ENCODE results near the gene GBP1. TPM values are rescaled to one million over a fixed set of nuclear protein-coding genes. Genes with fewer than 3 reads are reported as not detected.

GBP1 gene
- total and polyA plus RNA-seq, 9 donors, result 15.2 to 41.7 (median 20.8) TPM

DNA sequence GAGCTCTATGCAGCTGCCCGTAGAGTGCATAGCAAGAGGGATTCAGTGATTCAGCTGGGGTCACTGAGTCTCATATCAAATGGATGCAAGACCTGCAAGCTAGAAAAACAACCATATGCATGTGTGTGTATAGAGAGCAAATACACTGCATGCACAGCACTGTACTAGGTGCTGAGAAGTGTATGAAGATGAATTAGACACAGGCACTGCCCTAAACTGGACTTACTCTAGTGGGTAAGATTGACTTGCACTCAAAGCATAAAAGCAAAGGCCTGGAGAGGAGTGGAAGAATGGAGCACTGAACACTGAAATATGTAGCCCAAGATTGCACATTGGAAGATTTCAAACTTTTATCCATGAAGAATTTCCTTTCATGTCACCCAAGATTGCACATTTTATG, 5.5 kb upstream of the GBP1 start:
- TF ChIP-seq POLR2A (IDR thresholded peaks at IDR 0.05), result no peak
- no peak for TF ChIP-seq CTCF (IDR thresholded peaks at IDR 0.05)
- TF ChIP-seq EP300 (IDR thresholded peaks at IDR 0.05), result no peak
- DNase-seq, result no peak

GRCh38 chr1:89069951-89070350, 4.9 kb upstream of the GBP1 start:
- TF ChIP-seq CTCF (IDR thresholded peaks at IDR 0.05) (no peak), POLR2A (IDR thresholded peaks at IDR 0.05) (no peak), EP300 (IDR thresholded peaks at IDR 0.05) (no peak)
- Histone ChIP-seq H3K27me3 (no peaks in the 10 kb centered on the region), H3K9me3 (no peaks in the 10 kb centered on the region), H3K4me3 (peak overlapping the region; percentile 31), H3K27ac (peak overlapping the region in 1 of 2 donors; percentile 53), H3K4me1 (ENCODE audit: insufficient read depth) (peaks cover 4% of the 10 kb centered on the region), H3K36me3 (no peaks in the 10 kb centered on the region)
- 28 to 41% (median 35%) methylated on average over 2 of the region's 2 CpGs for WGBS, 3 donors
- intact Hi-C loops (cut with DNase I), result loop anchor here in 1 of 4 donors (10.0 kb wide), 1 partner anchor 65 kb away; no protein-coding TSS in a partner anchor
- no peak for DNase-seq

More for the DNA sequence above, 5.5 kb upstream of the GBP1 start:
- WGBS, 3 donors, result 67 to 76% (median 74%) methylated on average over 1 of the region's 1 CpG
- H3K27me3 ChIP-seq, result no peaks in the 10 kb centered on the region
- no peaks in the 10 kb centered on the region for H3K36me3 ChIP-seq
- intact Hi-C loops (cut with DNase I), result loop anchor here in 1 of 4 donors (10.0 kb wide), 1 partner anchor 64 kb away; no protein-coding TSS in a partner anchor
- peak overlapping the region in 1 of 2 donors; percentile 53 for H3K27ac ChIP-seq
- peak overlapping the region; percentile 31 for H3K4me3 ChIP-seq
- H3K9me3 ChIP-seq, result no peaks in the 10 kb centered on the region
- H3K4me1 ChIP-seq (ENCODE audit: insufficient read depth), result peaks cover 4% of the 10 kb centered on the region

GRCh38 chr1:89068291-89068690, 3.3 kb upstream of the GBP1 start:
- Histone ChIP-seq H3K9me3 (no peaks in the 10 kb centered on the region), H3K4me3 (no peak overlapping the region), H3K4me1 (ENCODE audit: insufficient read depth) (peaks cover 4% of the 10 kb centered on the region), H3K27ac (peak overlapping the region in 1 of 2 donors; percentile 8), H3K27me3 (no peaks in the 10 kb centered on the region), H3K36me3 (no peaks in the 10 kb centered on the region)
- intact Hi-C loops (cut with DNase I), result no loop called here
- TF ChIP-seq CTCF (IDR thresholded peaks at IDR 0.05), result no peak
- TF ChIP-seq EP300 (IDR thresholded peaks at IDR 0.05), result no peak
- no peak for TF ChIP-seq POLR2A (IDR thresholded peaks at IDR 0.05)
- no peak for DNase-seq

DNA sequence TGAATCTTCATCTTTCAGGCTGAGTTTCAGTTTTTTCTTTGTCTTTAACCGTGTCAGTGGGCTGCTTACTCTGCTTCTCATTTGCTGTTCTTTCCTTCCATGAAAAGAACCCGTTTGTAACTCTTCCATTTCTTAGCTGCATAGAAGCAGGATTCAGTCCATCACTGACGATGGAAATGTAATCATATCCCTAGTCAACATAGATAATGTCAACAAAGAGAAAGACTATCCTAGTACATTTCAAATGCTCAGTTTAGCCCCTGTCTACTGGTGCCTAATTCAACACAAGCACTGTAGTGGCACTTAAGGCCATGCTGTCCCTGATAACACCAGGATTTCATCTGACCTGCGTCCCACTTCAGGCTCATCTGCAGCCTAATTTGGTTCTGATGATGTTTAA, 376 bp downstream of the GBP1 start:
- TF ChIP-seq CTCF (IDR thresholded peaks at IDR 0.05), result no peak
- TF ChIP-seq EP300 (IDR thresholded peaks at IDR 0.05), result no peak
- no peak for TF ChIP-seq POLR2A (IDR thresholded peaks at IDR 0.05)
- peaks cover 4% of the 10 kb centered on the region for H3K4me1 ChIP-seq (ENCODE audit: insufficient read depth)
- WGBS, 3 donors, result 1 to 2% (median 1%) methylated on average over 4 of the region's 4 CpGs
- no peaks in the 10 kb centered on the region for H3K36me3 ChIP-seq
- peak overlapping the region; percentile 60 to 80 for H3K27ac ChIP-seq
- DNase-seq, result no peak
- no peaks in the 10 kb centered on the region for H3K27me3 ChIP-seq
- intact Hi-C loops (cut with DNase I), result no loop called here
- peak overlapping the region; percentile 45 for H3K4me3 ChIP-seq
- no peaks in the 10 kb centered on the region for H3K9me3 ChIP-seq
